ENCODE measurements around the gene DDX42. TPM values are rescaled to one million over a fixed set of nuclear protein-coding genes. Genes with fewer than 3 reads are reported as not detected.

Gene DDX42
- total RNA-seq, 6 donors from 2014 or later, result 76.8 to 345 (median 87.6) TPM

DNA sequence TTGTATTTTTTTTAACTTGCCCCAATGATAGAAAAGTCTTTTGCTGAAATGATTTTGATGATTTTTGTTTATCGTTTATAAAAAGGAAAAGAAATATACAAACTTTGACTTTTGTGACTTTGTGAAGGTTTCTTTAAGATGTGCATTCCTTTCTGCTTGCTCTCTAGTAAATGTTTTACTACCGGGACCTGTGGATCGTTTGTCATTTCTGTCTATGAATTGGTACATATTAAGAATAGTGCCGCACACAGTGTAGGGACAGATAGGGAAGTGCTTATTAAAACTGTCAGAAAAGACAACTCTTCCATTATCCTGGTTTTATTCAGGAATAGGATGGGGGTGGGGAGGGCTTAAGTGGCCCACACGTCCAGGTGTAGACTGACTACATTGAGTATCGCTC is 45.2 kb downstream of the DDX42 start:
- whole genome bisulfite sequencing, 2 donors, result 73 to 77% methylated on average over 6 of the region's 6 CpGs
- DNase-seq, result no peak
- H3K9me3 ChIP-seq, result no peaks in the 10 kb centered on the region
- no peaks in the 10 kb centered on the region for H3K27me3 ChIP-seq
- peaks cover 0 to 6% (median 2%) of the 10 kb centered on the region in 4 donors for H3K4me1 ChIP-seq
- peak overlapping the region in 2 of 4 donors; percentile 30 to 50 for H3K27ac ChIP-seq
- no peak for ATAC-seq (ENCODE audit: low FRiP score in 2 of 2)
- peaks cover 55 to 100% (median 92%) of the 10 kb centered on the region in 4 donors for H3K36me3 ChIP-seq
- H3K4me3 ChIP-seq, result no peak overlapping the region
- no peak for TF ChIP-seq POLR2AphosphoS5 (IDR thresholded peaks at IDR 0.05)
- TF ChIP-seq, protein P1, sequence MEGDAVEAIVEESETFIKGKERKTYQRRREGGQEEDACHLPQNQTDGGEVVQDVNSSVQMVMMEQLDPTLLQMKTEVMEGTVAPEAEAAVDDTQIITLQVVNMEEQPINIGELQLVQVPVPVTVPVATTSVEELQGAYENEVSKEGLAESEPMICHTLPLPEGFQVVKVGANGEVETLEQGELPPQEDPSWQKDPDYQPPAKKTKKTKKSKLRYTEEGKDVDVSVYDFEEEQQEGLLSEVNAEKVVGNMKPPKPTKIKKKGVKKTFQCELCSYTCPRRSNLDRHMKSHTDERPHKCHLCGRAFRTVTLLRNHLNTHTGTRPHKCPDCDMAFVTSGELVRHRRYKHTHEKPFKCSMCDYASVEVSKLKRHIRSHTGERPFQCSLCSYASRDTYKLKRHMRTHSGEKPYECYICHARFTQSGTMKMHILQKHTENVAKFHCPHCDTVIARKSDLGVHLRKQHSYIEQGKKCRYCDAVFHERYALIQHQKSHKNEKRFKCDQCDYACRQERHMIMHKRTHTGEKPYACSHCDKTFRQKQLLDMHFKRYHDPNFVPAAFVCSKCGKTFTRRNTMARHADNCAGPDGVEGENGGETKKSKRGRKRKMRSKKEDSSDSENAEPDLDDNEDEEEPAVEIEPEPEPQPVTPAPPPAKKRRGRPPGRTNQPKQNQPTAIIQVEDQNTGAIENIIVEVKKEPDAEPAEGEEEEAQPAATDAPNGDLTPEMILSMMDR (IDR thresholded peaks at IDR 0.05), result no peak
- TF ChIP-seq EP300 (IDR thresholded peaks at IDR 0.05), result no peak
- TF ChIP-seq POLR2A (IDR thresholded peaks at IDR 0.05), result no peak

DNA sequence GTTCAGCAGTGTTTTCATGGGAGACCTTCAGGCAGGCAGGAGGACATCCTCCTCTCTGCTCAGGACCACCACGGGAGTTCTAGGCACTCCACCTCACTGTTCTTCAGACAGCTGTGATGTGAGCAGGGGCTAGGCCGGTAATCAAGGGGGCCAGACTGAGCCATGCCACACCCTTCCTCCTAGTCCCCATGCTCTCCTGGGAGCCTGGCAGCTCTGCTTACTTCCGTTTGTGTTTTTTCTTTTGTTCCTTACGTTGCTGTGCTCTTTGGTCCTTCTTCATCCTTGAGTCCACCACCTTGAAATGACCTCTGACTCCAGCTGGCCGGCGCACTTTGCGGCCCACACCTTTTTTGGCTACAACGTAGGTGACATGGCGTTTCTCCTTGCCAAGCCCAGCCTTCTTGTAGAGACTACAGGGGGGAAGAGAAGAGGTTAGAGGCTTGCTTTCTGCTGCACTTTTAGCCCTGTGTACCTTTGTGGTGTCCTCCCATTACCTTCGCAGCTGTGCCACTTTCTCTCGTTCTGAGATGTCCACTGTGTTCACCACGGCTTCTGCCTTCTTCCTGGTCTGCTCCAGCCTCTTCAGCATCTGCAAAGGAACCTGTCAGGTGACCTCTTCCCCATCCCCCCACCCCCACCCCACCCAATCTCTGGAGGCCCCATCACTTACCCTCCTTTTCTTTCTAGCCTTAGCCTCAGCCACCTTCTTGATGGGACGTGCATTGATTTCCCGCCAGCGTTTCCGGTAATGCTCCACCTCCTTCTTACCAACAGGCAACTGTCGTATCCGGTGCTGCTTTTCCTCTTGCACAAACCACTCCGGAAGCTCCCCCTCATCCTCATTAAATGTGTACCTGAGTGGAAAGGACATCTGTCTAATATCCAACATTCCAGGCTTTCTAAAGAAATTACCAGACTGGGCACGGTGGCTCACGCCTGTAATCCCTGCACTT is 45.9 kb downstream of the DDX42 start:
- Histone ChIP-seq H3K4me1 (peaks cover 0 to 6% (median 2%) of the 10 kb centered on the region in 4 donors), H3K27ac (peak overlapping the region in 3 of 4 donors; percentile 14 to 50 (median 30)), H3K27me3 (no peaks in the 10 kb centered on the region), H3K4me3 (no peak overlapping the region), H3K9me3 (no peaks in the 10 kb centered on the region), H3K36me3 (peaks cover 58 to 100% (median 94%) of the 10 kb centered on the region in 4 donors)
- ATAC-seq (ENCODE audit: low FRiP score in 2 of 2), result peak in 1 of 2 donors; percentile 38
- 66 to 70% methylated on average over 21 of the region's 21 CpGs for WGBS, 2 donors
- no peak for TF ChIP-seq POLR2A (IDR thresholded peaks at IDR 0.05)
- no peak for TF ChIP-seq EP300 (IDR thresholded peaks at IDR 0.05)
- TF ChIP-seq, protein P1 (IDR thresholded peaks at IDR 0.05), result no peak
- no peak for TF ChIP-seq POLR2AphosphoS5 (IDR thresholded peaks at IDR 0.05)
- DNase-seq, result no peak

DNA sequence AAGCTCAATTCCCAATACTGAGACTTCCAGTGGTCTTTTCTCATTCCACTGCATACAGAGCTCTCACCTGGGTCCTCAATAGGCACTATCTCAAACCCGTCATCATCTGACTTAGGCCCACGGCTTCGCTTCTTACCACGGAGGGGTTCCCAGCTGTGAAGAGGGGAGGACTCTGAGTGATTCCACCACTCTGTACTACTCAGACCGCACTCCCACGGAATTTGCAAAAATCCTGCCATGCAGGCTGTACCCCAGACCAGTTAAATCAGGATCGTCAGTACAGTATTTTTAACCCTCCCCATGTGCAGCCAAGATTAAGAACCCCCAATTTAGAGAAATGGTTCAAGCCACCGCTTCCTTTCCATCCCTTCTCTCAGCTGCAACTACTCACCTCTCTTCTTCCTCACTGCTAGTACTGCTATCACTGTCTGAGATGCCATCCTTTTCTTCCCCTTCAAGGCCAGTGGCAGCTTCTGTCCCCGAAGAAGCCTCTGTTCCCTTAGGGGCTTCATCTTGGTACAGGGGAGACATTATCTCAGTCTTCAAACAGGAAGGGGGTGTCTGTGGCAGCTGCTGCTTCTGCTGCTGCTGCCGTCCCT is 47.1 kb downstream of the DDX42 start:
- Histone ChIP-seq H3K4me3 (no peak overlapping the region), H3K27ac (peak overlapping the region in 1 of 4 donors; percentile 8), H3K4me1 (peaks cover 5 to 10% (median 8%) of the 10 kb centered on the region in 4 donors), H3K36me3 (peaks cover 49 to 96% (median 90%) of the 10 kb centered on the region in 4 donors), H3K27me3 (no peaks in the 10 kb centered on the region), H3K9me3 (no peaks in the 10 kb centered on the region)
- 84 to 93% methylated on average over 10 of the region's 10 CpGs for WGBS, 2 donors
- TF ChIP-seq, protein P1 (IDR thresholded peaks at IDR 0.05), result no peak
- TF ChIP-seq POLR2AphosphoS5 (IDR thresholded peaks at IDR 0.05) (no peak), POLR2A (IDR thresholded peaks at IDR 0.05) (no peak), EP300 (IDR thresholded peaks at IDR 0.05) (no peak)
- ATAC-seq (ENCODE audit: low FRiP score in 2 of 2) (no peak), DNase-seq (no peak)

DNA sequence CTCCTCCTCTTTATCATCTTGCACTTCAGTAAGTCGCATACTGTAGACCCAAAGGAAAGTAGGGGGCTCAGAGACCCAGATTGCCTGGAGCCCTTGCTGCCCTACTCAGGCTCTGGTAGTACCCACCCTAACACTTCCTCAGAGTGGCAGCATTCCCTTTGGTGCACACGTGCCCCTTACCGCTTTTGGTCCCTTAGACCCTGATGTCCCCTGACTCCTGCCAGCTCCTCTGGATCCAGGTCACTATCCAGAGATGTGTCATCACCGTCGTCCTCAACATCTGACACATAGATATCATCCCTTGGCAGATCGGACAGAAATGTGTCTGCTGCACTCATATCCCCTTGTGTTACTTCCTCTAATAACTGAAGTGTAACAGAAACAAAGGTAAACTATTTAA is 47.8 kb downstream of the DDX42 start:
- Histone ChIP-seq H3K27me3 (no peaks in the 10 kb centered on the region), H3K4me1 (peaks cover 9 to 13% (median 13%) of the 10 kb centered on the region in 4 donors), H3K9me3 (no peaks in the 10 kb centered on the region), H3K36me3 (peaks cover 46 to 88% (median 82%) of the 10 kb centered on the region in 4 donors), H3K4me3 (no peak overlapping the region), H3K27ac (peak overlapping the region in 1 of 4 donors; percentile 8)
- 82 to 89% methylated on average over 6 of the region's 6 CpGs for WGBS, 2 donors
- DNase-seq (no peak), ATAC-seq (ENCODE audit: low FRiP score in 2 of 2) (no peak)
- no peak for TF ChIP-seq POLR2AphosphoS5 (IDR thresholded peaks at IDR 0.05)

DNA sequence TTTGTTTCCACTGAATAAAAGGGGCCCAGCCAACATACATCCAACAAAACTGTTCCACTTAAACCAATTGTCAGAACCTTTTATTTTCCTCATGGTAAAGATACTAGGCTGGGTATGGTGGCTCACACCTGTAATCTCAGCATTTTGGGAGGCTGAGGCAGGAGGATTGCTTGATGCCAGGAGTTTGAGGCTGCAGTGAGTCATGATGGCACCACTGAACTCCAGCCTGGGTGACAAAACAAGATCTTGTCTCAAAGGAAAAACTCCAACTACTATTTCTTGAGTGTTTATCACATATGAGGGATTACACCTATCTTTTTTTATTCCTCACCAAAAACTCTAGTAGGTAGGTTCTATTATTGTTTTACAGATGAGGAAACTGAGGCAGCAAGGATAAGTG is 48.6 kb downstream of the DDX42 start:
- ATAC-seq (ENCODE audit: low FRiP score in 2 of 2) (no peak), DNase-seq (no peak)
- H3K27ac ChIP-seq, result no peak overlapping the region
- peaks cover 9 to 13% (median 13%) of the 10 kb centered on the region in 4 donors for H3K4me1 ChIP-seq
- peaks cover 39 to 81% (median 76%) of the 10 kb centered on the region in 4 donors for H3K36me3 ChIP-seq
- H3K4me3 ChIP-seq, result no peak overlapping the region
- no peaks in the 10 kb centered on the region for H3K9me3 ChIP-seq
- no peaks in the 10 kb centered on the region for H3K27me3 ChIP-seq
- TF ChIP-seq POLR2AphosphoS5 (IDR thresholded peaks at IDR 0.05) (no peak), EP300 (IDR thresholded peaks at IDR 0.05) (no peak), POLR2A (IDR thresholded peaks at IDR 0.05) (no peak)
- TF ChIP-seq, protein P1 (IDR thresholded peaks at IDR 0.05), result no peak

Data from upper lobe of left lung (tissue), 6 donors.